Mesenchymal stem cell (in vitro differentiated cells and primary cell): ENCODE data around the gene SZT2.
A peak's percentile ranks its signal among the peaks of the same experiment; 100 is the strongest.

ENCODE experiments used
- DNase-seq: peaks from one replicate; pipeline ENCODE4 v3.0.0-alpha.2; 2013
- H2AFZ ChIP-seq: one replicate; pipeline ENCODE4 v1.6.1; 2013; ENCODE audit warnings: low read depth, mild to moderate bottlenecking, control low read depth, inconsistent platforms, low read length, moderate library complexity
- H2AK5ac ChIP-seq: 2 replicates; pipeline ENCODE4 v1.6.1; 2013; ENCODE audit warnings: low read length, moderate library complexity, mild to moderate bottlenecking, inconsistent platforms; ENCODE audit not compliant: severe bottlenecking
- H2BK120ac ChIP-seq: one replicate; pipeline ENCODE4 v1.6.1; 2013; ENCODE audit warnings: low read depth, mild to moderate bottlenecking, inconsistent platforms, low read length, moderate library complexity
- H2BK12ac ChIP-seq, 2 experiments: one replicate each; pipeline ENCODE4 v1.6.1; 2013; ENCODE audit warnings: inconsistent platforms in 2 of 2, low read length in 2 of 2, mild to moderate bottlenecking in 2 of 2, moderate library complexity in 2 of 2, control low read depth in 1 of 2
- H2BK15ac ChIP-seq: one replicate; pipeline ENCODE4 v1.6.1; 2013; ENCODE audit warnings: mild to moderate bottlenecking, low read depth, inconsistent platforms; ENCODE audit not compliant: poor library complexity, severe bottlenecking
- H2BK5ac ChIP-seq: 2 replicates; pipeline ENCODE4 v1.6.1; 2013; ENCODE audit warnings: low read depth, mild to moderate bottlenecking, low read length, control low read depth, inconsistent platforms; ENCODE audit not compliant: poor library complexity, severe bottlenecking
- H3K14ac ChIP-seq, 2 experiments: one replicate each; pipeline ENCODE4 v1.6.1; 2013; ENCODE audit warnings: inconsistent platforms in 2 of 2, low read length in 2 of 2, control low read depth in 1 of 2, mild to moderate bottlenecking in 1 of 2, moderate library complexity in 1 of 2
- H3K18ac ChIP-seq, 2 experiments: one replicate each; pipeline ENCODE4 v1.6.1; 2013; ENCODE audit warnings: inconsistent platforms in 2 of 2, low read length in 2 of 2, control low read depth in 1 of 2, low read depth in 1 of 2, mild to moderate bottlenecking in 1 of 2
- H3K23ac ChIP-seq, 2 experiments: one replicate each; pipeline ENCODE4 v1.6.1; 2013; ENCODE audit warnings: inconsistent platforms in 2 of 2, low read length in 2 of 2, mild to moderate bottlenecking in 2 of 2, moderate library complexity in 2 of 2, control low read depth in 1 of 2
- H3K27ac ChIP-seq: 2 replicates; pipeline ENCODE4 v1.5.1; 2013; ENCODE audit warnings: mild to moderate bottlenecking, moderate library complexity, low read length, control low read depth, inconsistent platforms; ENCODE audit not compliant: poor library complexity, severe bottlenecking
- H3K27me3 ChIP-seq, 2 experiments: 2 replicates each; pipeline versions ENCODE4 v1.6.1 to v1.7.0; 2013; ENCODE audit warnings: low read length in 2 of 2, mild to moderate bottlenecking in 2 of 2, moderate library complexity in 2 of 2, control low read depth in 1 of 2, inconsistent platforms in 1 of 2; ENCODE audit not compliant: control insufficient read depth in 1 of 2, insufficient read depth in 1 of 2
- H3K36me3 ChIP-seq, 2 experiments: 2 replicates each; pipeline versions ENCODE4 v1.6.1 to v1.7.0; 2013; ENCODE audit warnings: low read length in 2 of 2, control low read depth in 1 of 2, inconsistent platforms in 1 of 2, low read depth in 1 of 2, mild to moderate bottlenecking in 1 of 2; ENCODE audit not compliant: insufficient read depth in 2 of 2, control insufficient read depth in 1 of 2
- H3K4ac ChIP-seq, 2 experiments: one replicate each; pipeline ENCODE4 v1.6.1; 2013; ENCODE audit warnings: inconsistent platforms in 2 of 2, low read length in 2 of 2, mild to moderate bottlenecking in 2 of 2, moderate library complexity in 2 of 2, control low read depth in 1 of 2, low read depth in 1 of 2
- H3K4me1 ChIP-seq: 2 replicates; pipeline ENCODE4 v1.6.1; 2013; ENCODE audit warnings: low read depth, low read length, control low read depth; ENCODE audit not compliant: control insufficient read depth, insufficient read depth
- H3K4me2 ChIP-seq: 2 replicates; pipeline ENCODE4 v1.6.1; 2013; ENCODE audit warnings: low read length, mild to moderate bottlenecking, inconsistent platforms; ENCODE audit not compliant: poor library complexity, severe bottlenecking
- H3K4me3 ChIP-seq, 2 experiments: 2 replicates each; pipeline versions ENCODE4 v1.5.1 to v1.7.0; 2013; ENCODE audit warnings: low read length in 2 of 2, mild to moderate bottlenecking in 2 of 2, control low read depth in 1 of 2, low read depth in 1 of 2; ENCODE audit not compliant: insufficient read depth in 1 of 2
- H3K79me1 ChIP-seq: replicated peaks from 2 replicates; pipeline ENCODE4 v1.6.1; 2013; ENCODE audit warnings: mild to moderate bottlenecking, control low read depth, low read length, inconsistent platforms; ENCODE audit not compliant: poor library complexity, severe bottlenecking
- H3K9ac ChIP-seq: 2 replicates; pipeline ENCODE4 v1.7.0; 2013; ENCODE audit warnings: mild to moderate bottlenecking, low read length, moderate library complexity
- H3K9me3 ChIP-seq: 2 replicates; pipeline ENCODE4 v1.7.0; 2013; ENCODE audit warnings: mild to moderate bottlenecking, low read length; ENCODE audit not compliant: control insufficient read depth
- H4K8ac ChIP-seq: one replicate; pipeline ENCODE4 v1.6.1; 2013; ENCODE audit warnings: inconsistent platforms, mild to moderate bottlenecking, low read length, moderate library complexity
- H4K91ac ChIP-seq: one replicate; pipeline ENCODE4 v1.6.1; 2013; ENCODE audit warnings: mild to moderate bottlenecking, low read length, inconsistent platforms
- WGBS: methylation state at CpG from one replicate; pipeline ENCODE4 v1.1.7; 2013; ENCODE audit warnings: mixed read lengths; 5-methylcytosine and 5-hydroxymethylcytosine counted together

Gene SZT2

DNA sequence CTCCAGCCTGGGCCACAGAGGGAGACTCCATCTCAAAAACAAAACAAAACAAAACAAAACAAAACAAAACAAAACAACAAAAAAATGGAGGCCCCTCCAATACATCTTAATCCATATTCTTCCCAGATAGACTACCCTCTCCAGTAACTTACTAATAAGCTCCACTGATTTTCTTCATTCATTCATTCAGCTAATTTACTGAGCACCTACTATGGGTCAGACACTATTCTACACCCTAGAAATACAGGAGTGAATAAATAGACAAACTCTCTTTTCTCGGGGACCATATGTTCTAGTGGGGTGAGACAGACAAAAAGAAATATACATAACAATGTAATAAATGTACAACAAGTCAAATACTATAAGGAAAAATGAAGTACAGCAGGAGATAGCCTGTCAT, 38.7 kb upstream of the SZT2 start:
- Histone ChIP-seq H3K27me3 (no peaks in the 10 kb centered on the region), H3K79me1 (no peaks in the 10 kb centered on the region), H3K18ac (no peak overlapping the region), H3K9me3 (no peaks in the 10 kb centered on the region), H2AFZ (no peak overlapping the region), H2BK120ac (no peak overlapping the region), H2BK5ac (no peak overlapping the region), H3K23ac (no peak overlapping the region), H3K4me2 (no peak overlapping the region), H3K14ac (no peak overlapping the region), H3K9ac (no peak overlapping the region), H3K4me1 (peaks cover 16% of the 10 kb centered on the region), H2BK12ac (no peak overlapping the region), H2BK15ac (no peak overlapping the region), H2AK5ac (no peak overlapping the region), H3K27ac (no peak overlapping the region), H3K4ac (no peak overlapping the region), H4K8ac (no peak overlapping the region), H3K4me3 (no peak overlapping the region), H3K36me3 (no peaks in the 10 kb centered on the region), H4K91ac (no peak overlapping the region)
- no CpG with 5 or more reads among the region's 1 CpG for WGBS
- DNase-seq, result no peak

DNA sequence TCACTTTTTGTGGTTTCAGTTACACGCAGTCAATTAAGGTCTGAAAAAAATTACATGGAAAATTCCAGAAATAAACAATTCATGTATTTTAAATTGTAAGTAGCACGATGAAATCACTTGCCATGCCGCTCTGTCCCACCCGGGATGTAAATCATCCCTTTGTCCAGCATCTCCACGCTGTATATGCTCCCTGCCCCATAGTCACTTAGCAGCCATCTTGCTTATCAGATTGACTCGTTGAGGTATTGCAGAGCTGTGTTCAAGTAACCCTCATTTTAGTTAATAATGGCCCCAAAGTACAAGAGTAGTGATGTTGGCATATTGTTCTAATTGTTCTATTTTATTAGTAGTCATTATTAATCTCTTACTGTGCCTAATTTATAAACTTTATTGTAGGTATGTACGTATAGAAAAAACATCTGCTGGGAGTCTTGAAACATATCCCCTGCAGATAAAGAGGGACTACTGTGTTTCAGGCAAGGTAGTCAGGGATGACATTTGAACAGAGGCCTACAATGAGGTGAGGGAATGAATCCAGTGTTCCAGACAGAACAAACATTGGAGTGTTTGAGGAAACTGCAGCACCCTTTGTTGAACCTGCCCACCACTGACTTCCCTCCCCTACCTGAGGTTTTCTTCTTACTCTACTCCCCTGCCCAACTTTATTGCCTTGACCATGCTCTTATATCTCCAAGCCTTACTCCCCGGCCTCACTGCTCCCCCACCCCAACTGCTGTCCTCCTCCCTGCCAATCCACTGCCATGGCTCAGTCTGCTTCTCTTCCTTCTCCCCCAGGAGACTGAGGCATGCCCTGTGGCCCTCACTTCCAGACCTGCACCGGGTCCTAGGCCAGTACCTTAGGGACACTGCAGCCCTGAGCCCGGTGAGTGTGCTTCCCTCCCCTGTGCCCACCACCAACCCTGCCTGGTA, 38.0 kb upstream of the SZT2 start:
- Histone ChIP-seq H3K18ac (no peak overlapping the region), H3K9ac (no peak overlapping the region), H3K36me3 (no peaks in the 10 kb centered on the region), H2AFZ (no peak overlapping the region), H2BK5ac (no peak overlapping the region), H3K27me3 (no peaks in the 10 kb centered on the region), H4K91ac (peak overlapping the region; percentile 62), H3K27ac (no peak overlapping the region), H3K14ac (peak overlapping the region in 1 of 2 experiments; percentile 11), H2BK12ac (no peak overlapping the region), H3K4me2 (no peak overlapping the region), H3K23ac (no peak overlapping the region), H3K79me1 (no peaks in the 10 kb centered on the region), H3K4ac (no peak overlapping the region), H2BK15ac (no peak overlapping the region), H3K4me3 (no peak overlapping the region), H3K9me3 (no peaks in the 10 kb centered on the region), H2BK120ac (no peak overlapping the region), H3K4me1 (peaks cover 16% of the 10 kb centered on the region), H4K8ac (no peak overlapping the region), H2AK5ac (no peak overlapping the region)
- WGBS, result 96% methylated on average over 9 of the region's 10 CpGs
- no peak for DNase-seq

DNA sequence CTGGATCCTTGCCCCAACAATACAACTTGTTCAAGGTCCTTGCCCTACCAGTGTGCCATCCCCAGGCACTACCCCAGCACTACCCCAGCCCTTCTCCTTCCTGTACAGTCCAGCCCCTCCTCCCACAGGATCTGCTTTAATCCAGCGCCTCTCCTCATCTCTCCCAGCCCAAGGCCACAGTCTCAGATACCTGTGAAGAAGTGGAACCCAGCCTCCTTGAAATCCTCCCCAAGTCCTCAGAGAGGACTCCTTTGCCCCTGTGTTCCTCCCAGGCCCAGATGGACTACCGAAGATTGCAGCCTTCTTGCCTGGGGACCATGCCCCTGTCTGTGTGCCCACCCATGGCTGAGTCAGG, 37.4 kb upstream of the SZT2 start:
- H3K14ac ChIP-seq, result peak overlapping the region in 1 of 2 experiments; percentile 11
- 98% methylated on average over 2 of the region's 2 CpGs for WGBS
- H3K27ac ChIP-seq, result no peak overlapping the region
- H3K9me3 ChIP-seq, result no peaks in the 10 kb centered on the region
- no peak overlapping the region for H3K4me2 ChIP-seq
- H4K91ac ChIP-seq, result peak overlapping the region; percentile 62
- no peak overlapping the region for H3K4ac ChIP-seq
- no peak overlapping the region for H3K4me3 ChIP-seq
- no peak overlapping the region for H2BK5ac ChIP-seq
- H3K36me3 ChIP-seq, result no peaks in the 10 kb centered on the region
- H3K27me3 ChIP-seq, result no peaks in the 10 kb centered on the region
- no peaks in the 10 kb centered on the region for H3K79me1 ChIP-seq
- DNase-seq, result no peak
- H2AFZ ChIP-seq, result no peak overlapping the region
- no peak overlapping the region for H4K8ac ChIP-seq
- no peak overlapping the region for H2BK12ac ChIP-seq
- peak overlapping the region in 1 of 2 experiments; percentile 41 for H3K23ac ChIP-seq
- H2BK120ac ChIP-seq, result no peak overlapping the region
- H3K18ac ChIP-seq, result no peak overlapping the region
- no peak overlapping the region for H3K9ac ChIP-seq
- H2AK5ac ChIP-seq, result no peak overlapping the region
- no peak overlapping the region for H2BK15ac ChIP-seq
- peaks cover 16% of the 10 kb centered on the region for H3K4me1 ChIP-seq

DNA sequence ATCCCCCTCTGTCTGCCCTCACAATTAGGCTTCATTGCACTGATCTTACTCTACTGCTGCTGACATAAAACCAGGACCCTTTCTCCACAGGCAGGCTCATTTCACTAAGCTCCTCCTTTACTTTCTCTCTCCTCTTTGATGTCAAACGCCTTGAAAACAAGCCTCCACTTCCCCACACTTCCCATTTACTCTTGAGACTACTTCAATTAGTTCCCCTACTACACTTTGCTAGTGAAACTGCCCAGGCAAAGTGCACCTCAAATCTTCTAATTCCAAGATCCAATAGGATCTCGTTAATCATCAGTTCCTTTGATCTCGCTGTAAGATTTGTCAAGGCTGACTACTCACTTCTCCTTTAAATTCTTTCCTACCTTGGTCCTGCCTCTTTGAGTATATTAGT, 36.8 kb upstream of the SZT2 start:
- H3K4me1 ChIP-seq, result peaks cover 16% of the 10 kb centered on the region
- no peak overlapping the region for H3K23ac ChIP-seq
- no peak overlapping the region for H2AK5ac ChIP-seq
- no peak overlapping the region for H4K91ac ChIP-seq
- H3K4ac ChIP-seq, result no peak overlapping the region
- no peaks in the 10 kb centered on the region for H3K36me3 ChIP-seq
- no peak overlapping the region for H4K8ac ChIP-seq
- no peak overlapping the region for H3K4me3 ChIP-seq
- no peaks in the 10 kb centered on the region for H3K9me3 ChIP-seq
- H2BK120ac ChIP-seq, result no peak overlapping the region
- H3K18ac ChIP-seq, result no peak overlapping the region
- no peak for DNase-seq
- H2BK5ac ChIP-seq, result no peak overlapping the region
- WGBS, result 70% methylated on average over 2 of the region's 3 CpGs
- no peak overlapping the region for H2BK12ac ChIP-seq
- H2BK15ac ChIP-seq, result no peak overlapping the region
- no peaks in the 10 kb centered on the region for H3K79me1 ChIP-seq
- no peak overlapping the region for H3K4me2 ChIP-seq
- no peak overlapping the region for H2AFZ ChIP-seq
- no peak overlapping the region for H3K9ac ChIP-seq
- no peak overlapping the region for H3K27ac ChIP-seq
- H3K27me3 ChIP-seq, result no peaks in the 10 kb centered on the region
- H3K14ac ChIP-seq, result no peak overlapping the region
